ENCODE results near the gene WDR6. TPM values are rescaled to one million over a fixed set of nuclear protein-coding genes. Genes with fewer than 3 reads are reported as not detected.

WDR6 gene, protein sequence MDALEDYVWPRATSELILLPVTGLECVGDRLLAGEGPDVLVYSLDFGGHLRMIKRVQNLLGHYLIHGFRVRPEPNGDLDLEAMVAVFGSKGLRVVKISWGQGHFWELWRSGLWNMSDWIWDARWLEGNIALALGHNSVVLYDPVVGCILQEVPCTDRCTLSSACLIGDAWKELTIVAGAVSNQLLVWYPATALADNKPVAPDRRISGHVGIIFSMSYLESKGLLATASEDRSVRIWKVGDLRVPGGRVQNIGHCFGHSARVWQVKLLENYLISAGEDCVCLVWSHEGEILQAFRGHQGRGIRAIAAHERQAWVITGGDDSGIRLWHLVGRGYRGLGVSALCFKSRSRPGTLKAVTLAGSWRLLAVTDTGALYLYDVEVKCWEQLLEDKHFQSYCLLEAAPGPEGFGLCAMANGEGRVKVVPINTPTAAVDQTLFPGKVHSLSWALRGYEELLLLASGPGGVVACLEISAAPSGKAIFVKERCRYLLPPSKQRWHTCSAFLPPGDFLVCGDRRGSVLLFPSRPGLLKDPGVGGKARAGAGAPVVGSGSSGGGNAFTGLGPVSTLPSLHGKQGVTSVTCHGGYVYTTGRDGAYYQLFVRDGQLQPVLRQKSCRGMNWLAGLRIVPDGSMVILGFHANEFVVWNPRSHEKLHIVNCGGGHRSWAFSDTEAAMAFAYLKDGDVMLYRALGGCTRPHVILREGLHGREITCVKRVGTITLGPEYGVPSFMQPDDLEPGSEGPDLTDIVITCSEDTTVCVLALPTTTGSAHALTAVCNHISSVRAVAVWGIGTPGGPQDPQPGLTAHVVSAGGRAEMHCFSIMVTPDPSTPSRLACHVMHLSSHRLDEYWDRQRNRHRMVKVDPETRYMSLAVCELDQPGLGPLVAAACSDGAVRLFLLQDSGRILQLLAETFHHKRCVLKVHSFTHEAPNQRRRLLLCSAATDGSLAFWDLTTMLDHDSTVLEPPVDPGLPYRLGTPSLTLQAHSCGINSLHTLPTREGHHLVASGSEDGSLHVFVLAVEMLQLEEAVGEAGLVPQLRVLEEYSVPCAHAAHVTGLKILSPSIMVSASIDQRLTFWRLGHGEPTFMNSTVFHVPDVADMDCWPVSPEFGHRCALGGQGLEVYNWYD
- total RNA-seq: 91.5 and 96.8 TPM in 2 replicates

DNA sequence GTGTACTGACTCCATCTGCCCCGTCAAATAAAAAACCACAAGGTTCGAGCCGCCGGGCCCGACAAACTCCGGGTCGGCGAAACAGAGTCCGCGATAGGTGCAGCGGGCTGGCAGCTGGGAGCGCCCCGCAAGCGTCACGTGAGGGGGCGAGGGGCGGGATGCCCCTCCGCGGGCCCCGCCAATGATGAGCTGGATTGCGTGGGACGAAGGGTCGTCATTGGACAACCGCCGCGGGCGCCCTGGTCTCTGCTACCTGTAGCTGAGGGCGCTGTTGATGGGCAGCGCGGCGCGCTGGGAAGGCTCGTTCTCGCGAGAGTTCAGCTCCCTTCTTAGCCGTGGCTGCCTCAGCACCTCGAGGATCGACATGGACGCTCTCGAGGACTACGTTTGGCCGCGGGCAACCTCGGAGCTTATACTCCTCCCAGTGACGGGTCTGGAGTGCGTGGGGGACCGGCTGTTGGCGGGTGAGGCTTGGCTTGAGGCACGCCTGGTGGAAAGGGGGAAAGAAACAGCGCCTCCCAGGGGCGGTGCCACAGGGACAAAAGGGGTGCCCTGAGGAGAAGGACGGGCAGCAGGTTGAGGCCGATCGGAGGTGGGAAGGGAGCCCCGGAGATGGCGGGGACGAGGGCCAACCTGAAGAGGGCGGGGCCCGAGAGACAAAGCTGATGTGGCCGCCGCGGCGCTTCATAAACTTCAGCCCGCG, at the start of gene WDR6:
TSS of gene WDR6 (plus strand) at position 324 of the 703 bp plus-strand sequence. CDS start at position 365, 41 bp downstream.

DNA sequence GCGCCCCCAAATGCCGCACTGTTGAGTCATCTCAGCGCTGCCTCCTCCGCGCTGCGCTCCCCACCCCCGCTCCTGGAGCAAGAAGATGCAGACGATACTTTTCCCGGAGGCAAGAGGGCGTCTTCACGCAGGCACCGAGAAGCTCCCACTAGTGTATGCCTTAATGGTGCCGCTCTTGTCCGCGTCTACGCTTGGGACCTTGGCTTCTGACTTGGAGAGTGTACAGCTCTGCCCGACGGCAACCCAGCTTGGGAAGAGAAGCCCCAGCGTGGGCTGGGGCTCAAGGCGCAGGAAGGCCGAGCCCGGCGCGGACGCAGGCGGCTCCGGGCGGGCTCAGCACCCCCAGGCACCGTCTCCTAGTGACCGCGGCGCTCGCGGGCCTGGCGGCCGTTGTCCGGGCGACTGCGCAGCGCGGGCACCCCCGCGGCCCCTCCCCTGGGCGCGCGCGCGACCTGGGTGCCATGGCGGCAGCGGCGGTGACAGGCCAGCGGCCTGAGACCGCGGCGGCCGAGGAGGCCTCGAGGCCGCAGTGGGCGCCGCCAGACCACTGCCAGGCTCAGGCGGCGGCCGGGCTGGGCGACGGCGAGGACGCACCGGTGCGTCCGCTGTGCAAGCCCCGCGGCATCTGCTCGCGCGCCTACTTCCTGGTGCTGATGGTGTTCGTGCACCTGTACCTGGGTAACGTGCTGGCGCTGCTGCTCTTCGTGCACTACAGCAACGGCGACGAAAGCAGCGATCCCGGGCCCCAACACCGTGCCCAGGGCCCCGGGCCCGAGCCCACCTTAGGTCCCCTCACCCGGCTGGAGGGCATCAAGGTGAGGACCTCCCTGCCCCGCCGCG, 17.2 kb upstream of the WDR6 start, which contains the start of gene P4HTM:
TSS of gene P4HTM (plus strand) at position 446 of the 840 bp plus-strand sequence. CDS start at position 462, 16 bp downstream.

DNA sequence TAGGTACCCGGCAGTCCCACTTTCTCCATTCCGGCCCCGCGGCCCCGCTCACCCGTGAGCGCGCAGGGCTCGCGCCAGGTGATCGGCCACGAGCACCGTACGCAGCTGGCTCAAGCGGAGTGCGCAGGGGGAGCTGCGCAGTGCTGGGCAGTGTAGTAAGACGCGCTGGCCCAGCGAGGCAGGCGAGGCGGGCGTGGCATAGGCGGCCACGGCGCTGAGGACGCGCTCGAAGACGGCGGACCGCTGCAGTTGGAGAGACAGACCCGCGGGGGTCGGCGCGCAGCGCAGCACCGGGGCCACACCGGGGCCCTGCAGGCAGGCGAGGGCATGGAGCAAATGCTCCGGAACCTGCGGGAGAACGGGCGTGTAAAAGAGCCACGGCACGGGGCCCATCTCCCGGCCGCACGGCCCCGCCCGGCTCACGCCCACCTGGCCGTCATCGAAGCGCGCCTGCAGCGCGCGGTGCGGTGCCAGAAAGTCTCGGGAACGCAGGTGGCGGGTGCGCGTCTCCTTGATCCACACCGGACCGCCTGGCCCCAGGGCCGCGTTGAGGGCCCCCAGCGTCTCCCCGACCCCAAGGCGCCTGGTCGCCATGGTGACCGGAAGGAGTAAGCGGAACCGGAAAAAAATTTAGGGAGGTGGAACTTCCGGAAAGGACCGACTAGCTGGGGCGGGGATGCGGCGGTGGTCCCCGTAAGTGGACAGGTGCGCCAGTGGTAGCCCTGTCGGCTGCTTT, 10.9 kb downstream of the WDR6 start, which contains the start of gene DALRD3:
TSS of gene DALRD3 (minus strand) at position 610 of the 736 bp plus-strand sequence. CDS start at position 594, 16 bp downstream.

DNA sequence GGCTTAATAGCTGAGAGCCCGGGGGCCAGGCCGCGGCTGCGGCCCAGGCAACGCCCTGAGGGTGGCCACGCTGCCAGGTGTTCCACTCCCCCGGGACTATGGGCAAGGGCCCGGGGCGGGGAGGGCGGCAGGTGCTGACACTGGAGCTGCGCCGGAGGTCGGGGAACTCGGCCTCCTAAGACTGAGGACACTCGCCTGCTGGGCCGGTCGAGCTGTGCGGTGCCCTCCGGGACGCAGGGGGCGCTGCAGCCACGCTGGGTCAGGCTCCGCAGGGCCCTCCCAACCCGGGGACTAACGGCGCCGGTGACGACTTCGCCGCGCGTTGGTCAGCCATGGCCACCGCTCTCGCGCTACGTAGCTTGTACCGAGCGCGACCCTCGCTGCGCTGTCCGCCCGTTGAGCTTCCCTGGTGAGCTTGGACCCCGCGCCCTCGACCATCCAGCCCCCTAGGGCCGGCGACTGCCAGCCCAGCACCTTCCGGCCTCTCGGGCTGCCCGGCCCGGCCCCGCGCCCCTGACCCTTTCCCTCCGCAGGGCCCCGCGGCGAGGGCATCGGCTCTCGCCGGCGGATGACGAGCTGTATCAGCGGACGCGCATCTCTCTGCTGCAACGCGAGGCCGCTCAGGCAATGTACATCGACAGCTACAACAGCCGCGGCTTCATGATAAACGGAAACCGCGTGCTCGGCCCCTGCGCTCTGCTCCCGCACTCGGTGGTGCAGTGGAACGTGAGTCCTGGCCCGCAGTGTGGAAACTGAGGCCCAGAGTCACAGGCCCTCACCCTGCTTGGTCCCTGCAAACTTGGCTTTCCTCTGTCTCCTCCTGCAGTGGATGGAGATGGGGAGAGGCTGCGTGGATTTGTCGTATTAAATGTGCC, 14.9 kb downstream of the WDR6 start, which contains the start of gene NDUFAF3:
TSS of gene NDUFAF3 (plus strand) at position 309 of the 875 bp plus-strand sequence. CDS start at position 333, 24 bp downstream.

DNA sequence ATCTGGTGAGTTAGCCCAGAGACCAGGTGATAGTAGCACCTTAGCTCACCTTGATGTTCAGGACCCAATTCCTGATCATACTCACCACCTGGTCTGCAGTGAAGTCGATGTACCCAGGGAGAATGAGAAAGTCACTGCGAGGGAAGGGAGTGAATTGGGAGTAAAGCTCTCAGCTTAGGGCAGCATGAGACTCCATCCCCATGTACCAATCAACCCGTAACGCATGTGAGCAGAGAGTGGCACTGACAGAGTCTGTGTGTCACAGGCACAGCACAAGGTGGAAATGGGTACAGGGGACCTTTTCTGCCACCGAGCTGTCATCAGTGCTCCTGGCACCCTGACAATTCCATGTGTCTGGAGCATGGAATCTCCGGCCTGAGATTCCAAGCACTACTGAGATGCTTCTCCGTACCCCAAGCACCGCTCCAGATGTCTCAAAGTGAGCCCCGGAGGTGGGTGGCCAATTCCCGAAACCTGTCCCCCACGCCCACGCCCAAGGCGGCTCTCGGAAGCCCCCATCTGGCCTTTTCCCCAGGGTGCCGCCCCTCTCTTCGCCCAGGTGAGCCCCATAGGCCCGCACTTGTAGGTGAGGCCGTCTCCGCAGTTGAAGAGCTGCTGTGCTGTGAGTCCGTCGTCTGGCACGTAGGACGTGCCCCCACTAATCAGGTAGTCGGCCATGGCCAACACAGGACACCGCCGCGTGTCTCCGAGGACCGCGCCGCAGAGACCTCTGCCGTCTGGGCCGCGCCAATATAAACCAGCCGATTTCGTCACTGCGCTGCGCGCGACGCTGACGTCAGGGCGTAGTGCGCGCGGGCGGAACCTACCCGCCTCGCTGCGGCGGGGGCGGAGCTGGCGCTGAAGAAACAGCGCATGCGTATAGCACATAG, 21.7 kb downstream of the WDR6 start, which contains the start of gene IMPDH2:
TSS of gene IMPDH2 (minus strand) at position 726 of the 890 bp plus-strand sequence. CDS start at position 678, 48 bp downstream.

Small RNAs within 50 kb of the gene (small RNA-seq; reads per million reads assigned to genes)
- gene MIR191: 17,944 reads per million, percentile 100 among the genes with 10 or more reads in this experiment
- 800 reads per million, percentile 99 among the genes with 10 or more reads in this experiment for gene MIR425

Other genes starting within 250 kb of the WDR6 start
- 58.5 and 71.6 TPM in 2 replicates for gene PRKAR2A, start 159.5 kb upstream of the WDR6 start, total RNA-seq
- 14.4 and 15.2 TPM in 2 replicates for gene SLC25A20, start 108.5 kb upstream of the WDR6 start, total RNA-seq
- 70.8 and 74.8 TPM in 2 replicates for gene ARIH2, start 88.5 kb upstream of the WDR6 start, total RNA-seq
- 9.9 and 16.7 TPM in 2 replicates for gene P4HTM, start 17.1 kb upstream of the WDR6 start, total RNA-seq
- 36.5 and 43.1 TPM in 2 replicates for gene DALRD3, start 11.2 kb downstream of the WDR6 start, total RNA-seq
- gene NDUFAF3, start 14.7 kb downstream of the WDR6 start, total RNA-seq: 35.7 and 57.2 TPM in 2 replicates
- gene IMPDH2, start 22.0 kb downstream of the WDR6 start, total RNA-seq: 292 and 320 TPM in 2 replicates
- 149 and 274 TPM in 2 replicates for gene QRICH1, start 86.7 kb downstream of the WDR6 start, total RNA-seq
- 374 and 481 TPM in 2 replicates for gene QARS1, start 97.4 kb downstream of the WDR6 start, total RNA-seq
- gene USP19, start 113.4 kb downstream of the WDR6 start, total RNA-seq: 29.6 and 30.1 TPM in 2 replicates
- gene LAMB2, start 125.7 kb downstream of the WDR6 start, total RNA-seq: 255 and 353 TPM in 2 replicates
- gene CCDC71, start 158.9 kb downstream of the WDR6 start, total RNA-seq: 23.6 and 31.0 TPM in 2 replicates
- gene KLHDC8B, start 164.2 kb downstream of the WDR6 start, total RNA-seq: 35.9 and 37.5 TPM in 2 replicates